Measurements from ENCODE around the gene KLRG1. TPM values are rescaled to one million over a fixed set of nuclear protein-coding genes. Genes with fewer than 3 reads are reported as not detected.
A peak's percentile ranks its signal among the peaks of the same experiment; 100 is the strongest.

The KLRG1 gene
- total RNA-seq, 1 experiment from 2014 or later = 2.1 TPM

DNA sequence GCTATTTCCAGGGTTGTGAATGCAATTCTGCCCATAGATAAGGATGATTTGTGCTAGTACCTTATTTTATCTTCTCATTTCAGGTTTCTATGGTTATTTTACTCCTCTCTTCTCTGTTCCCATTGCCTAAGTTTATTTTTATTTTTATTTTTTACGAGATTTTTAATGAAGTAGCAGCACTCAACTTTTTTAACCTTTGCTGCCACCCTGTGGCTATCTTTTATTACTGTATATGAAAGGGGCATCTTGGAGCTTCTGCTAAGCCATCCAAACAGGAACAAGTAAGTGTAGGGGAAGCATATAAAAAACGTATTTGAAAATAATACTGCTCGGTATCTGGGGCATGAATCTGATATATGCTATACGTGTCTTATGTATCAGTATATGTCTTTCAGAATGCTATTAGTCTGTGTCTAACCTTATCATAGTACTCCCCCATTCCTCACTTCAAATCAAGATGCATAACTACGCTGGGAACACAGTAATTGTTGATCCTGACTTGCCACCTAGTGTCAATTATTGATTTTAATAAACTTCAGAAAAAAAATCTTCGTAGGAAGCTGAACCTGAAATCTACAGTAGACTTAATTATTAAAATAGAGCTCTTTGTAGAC, 60.3 kb downstream of the KLRG1 start:
- Histone ChIP-seq H4K91ac (ENCODE audit: insufficient read length, low read depth, low read length) (no peak overlapping the region), H4K20me1 (ENCODE audit: control insufficient read depth, insufficient read depth, insufficient read length) (no peaks in the 10 kb centered on the region), H3K56ac (ENCODE audit: insufficient read length, low read depth, low read length) (no peak overlapping the region), H3K23me2 (ENCODE audit: insufficient read length, low read depth, low read length, poor library complexity, severe bottlenecking) (no peaks in the 10 kb centered on the region), H3K23ac (ENCODE audit: insufficient read length, low read depth, low read length) (no peak overlapping the region), H2BK120ac (ENCODE audit: low read depth, low read length, poor library complexity, severe bottlenecking) (no peak overlapping the region), H3K14ac (ENCODE audit: insufficient read depth, low read length) (no peak overlapping the region), H2BK12ac (ENCODE audit: insufficient read length, low read depth, low read length) (no peak overlapping the region), H2BK20ac (ENCODE audit: low read depth, low read length, poor library complexity, severe bottlenecking) (no peak overlapping the region), H3K4ac (ENCODE audit: low read depth, low read length) (no peak overlapping the region), H3K27ac (ENCODE audit: insufficient read length, low read depth, low read length) (no peak overlapping the region), H3K79me1 (ENCODE audit: insufficient read depth, low read depth, low read length, poor library complexity, severe bottlenecking) (no peaks in the 10 kb centered on the region), H3K79me2 (ENCODE audit: insufficient read depth, low read length) (no peaks in the 10 kb centered on the region), H3K18ac (ENCODE audit: insufficient read length, low read depth, low read length) (no peak overlapping the region), H2BK15ac (ENCODE audit: low read depth, low read length) (no peak overlapping the region), H3T11ph (ENCODE audit: low read length) (no peak overlapping the region), H2BK5ac (ENCODE audit: insufficient read length, low read length) (no peak overlapping the region), H3K9me3 (ENCODE audit: control insufficient read depth, low read depth, low read length) (no peaks in the 10 kb centered on the region), H3K9ac (ENCODE audit: extremely low read depth, insufficient read length, low read length) (no peak overlapping the region), H2AK5ac (ENCODE audit: insufficient read length, low read length) (no peak overlapping the region), H4K8ac (replicated peaks; ENCODE audit: insufficient read length, low read depth, low read length) (no peak overlapping the region), H4K5ac (ENCODE audit: insufficient read length, low read depth, low read length) (no peak overlapping the region), H3K4me1 (ENCODE audit: insufficient read depth, low read length) (no peaks in the 10 kb centered on the region), H3K27me3 (ENCODE audit: insufficient read depth, low read length) (no peaks in the 10 kb centered on the region), H3K4me2 (ENCODE audit: insufficient read depth, insufficient read length, low read length) (no peak overlapping the region), H2AFZ (ENCODE audit: low read length) (no peak overlapping the region)
- H3K27ac Mint-ChIP-seq = no peak overlapping the region
- H3K4me1 Mint-ChIP-seq = no peaks in the 10 kb centered on the region
- no CpG with 5 or more reads among the region's 6 CpGs for WGBS (ENCODE audit: extremely low coverage, insufficient read length, low lambda C conversion rate)
- no peaks in the 10 kb centered on the region for H3K27me3 Mint-ChIP-seq (ENCODE audit: low read depth)
- H3K4me3 Mint-ChIP-seq = no peak overlapping the region
- TF ChIP-seq, protein P1, sequence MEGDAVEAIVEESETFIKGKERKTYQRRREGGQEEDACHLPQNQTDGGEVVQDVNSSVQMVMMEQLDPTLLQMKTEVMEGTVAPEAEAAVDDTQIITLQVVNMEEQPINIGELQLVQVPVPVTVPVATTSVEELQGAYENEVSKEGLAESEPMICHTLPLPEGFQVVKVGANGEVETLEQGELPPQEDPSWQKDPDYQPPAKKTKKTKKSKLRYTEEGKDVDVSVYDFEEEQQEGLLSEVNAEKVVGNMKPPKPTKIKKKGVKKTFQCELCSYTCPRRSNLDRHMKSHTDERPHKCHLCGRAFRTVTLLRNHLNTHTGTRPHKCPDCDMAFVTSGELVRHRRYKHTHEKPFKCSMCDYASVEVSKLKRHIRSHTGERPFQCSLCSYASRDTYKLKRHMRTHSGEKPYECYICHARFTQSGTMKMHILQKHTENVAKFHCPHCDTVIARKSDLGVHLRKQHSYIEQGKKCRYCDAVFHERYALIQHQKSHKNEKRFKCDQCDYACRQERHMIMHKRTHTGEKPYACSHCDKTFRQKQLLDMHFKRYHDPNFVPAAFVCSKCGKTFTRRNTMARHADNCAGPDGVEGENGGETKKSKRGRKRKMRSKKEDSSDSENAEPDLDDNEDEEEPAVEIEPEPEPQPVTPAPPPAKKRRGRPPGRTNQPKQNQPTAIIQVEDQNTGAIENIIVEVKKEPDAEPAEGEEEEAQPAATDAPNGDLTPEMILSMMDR (conservative IDR thresholded peaks at IDR 0.05) = peak; percentile 75
- no peaks in the 10 kb centered on the region for H3K36me3 Mint-ChIP-seq (ENCODE audit: insufficient read depth in 1 of 3, low read depth in 3 of 3)
- no peaks in the 10 kb centered on the region for H3K9me3 Mint-ChIP-seq
- DNase-seq = no peak
